ENCODE results near the gene PROSER3. TPM values are rescaled to one million over a fixed set of nuclear protein-coding genes. Genes with fewer than 3 reads are reported as not detected.

The PROSER3 gene
- total and polyA plus RNA-seq, 2 of the 13 experiments (the other 11 are each of a cell fraction or from before 2014, with no cell fraction given): 5.1 to 5.7 TPM

DNA sequence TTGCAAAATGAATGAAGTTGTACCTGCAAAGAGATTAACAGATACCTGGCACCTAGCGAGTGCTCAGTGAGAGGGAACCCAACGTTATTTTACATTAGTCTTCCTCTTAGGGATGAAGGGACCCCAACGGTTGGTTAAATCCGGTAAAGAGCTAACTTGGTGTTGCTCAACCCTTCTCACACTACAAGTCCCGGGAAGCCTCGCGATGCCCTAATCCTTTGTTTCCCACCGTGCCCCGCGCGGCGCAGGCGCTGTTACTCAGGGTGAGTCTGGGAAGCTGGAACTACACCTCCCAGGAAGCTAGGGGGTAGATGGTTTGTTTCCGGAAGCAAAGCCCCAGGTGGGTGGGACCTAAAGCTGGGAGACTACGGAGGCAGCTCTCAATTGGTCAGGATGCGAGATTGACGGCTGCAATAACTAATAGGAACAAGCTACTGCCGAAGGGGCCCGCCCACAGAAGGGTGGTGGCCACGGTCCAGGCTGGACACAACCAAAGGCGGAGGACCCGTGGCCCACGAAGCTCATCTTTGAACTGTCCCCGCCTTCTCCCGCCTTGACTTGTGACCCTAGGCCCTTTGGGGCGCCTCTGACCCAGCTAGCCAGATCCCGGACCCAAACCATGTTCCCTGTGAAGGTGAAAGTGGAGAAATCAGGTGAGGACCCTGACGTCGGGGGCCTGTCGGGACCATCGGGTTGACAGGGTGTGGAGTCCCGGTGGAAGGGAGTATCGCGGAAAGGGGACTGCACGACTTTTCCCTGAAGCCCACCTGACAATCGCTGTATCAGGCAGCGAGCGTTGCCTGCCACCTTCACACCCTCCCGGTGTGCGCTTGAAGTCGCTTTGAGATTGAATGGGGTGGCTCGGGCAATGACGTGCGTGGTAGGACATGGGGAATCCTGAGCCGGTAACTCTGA is 9.6 kb upstream of the PROSER3 start, which contains the start of gene LIN37 (continued):
- TF ChIP-seq, protein P1, sequence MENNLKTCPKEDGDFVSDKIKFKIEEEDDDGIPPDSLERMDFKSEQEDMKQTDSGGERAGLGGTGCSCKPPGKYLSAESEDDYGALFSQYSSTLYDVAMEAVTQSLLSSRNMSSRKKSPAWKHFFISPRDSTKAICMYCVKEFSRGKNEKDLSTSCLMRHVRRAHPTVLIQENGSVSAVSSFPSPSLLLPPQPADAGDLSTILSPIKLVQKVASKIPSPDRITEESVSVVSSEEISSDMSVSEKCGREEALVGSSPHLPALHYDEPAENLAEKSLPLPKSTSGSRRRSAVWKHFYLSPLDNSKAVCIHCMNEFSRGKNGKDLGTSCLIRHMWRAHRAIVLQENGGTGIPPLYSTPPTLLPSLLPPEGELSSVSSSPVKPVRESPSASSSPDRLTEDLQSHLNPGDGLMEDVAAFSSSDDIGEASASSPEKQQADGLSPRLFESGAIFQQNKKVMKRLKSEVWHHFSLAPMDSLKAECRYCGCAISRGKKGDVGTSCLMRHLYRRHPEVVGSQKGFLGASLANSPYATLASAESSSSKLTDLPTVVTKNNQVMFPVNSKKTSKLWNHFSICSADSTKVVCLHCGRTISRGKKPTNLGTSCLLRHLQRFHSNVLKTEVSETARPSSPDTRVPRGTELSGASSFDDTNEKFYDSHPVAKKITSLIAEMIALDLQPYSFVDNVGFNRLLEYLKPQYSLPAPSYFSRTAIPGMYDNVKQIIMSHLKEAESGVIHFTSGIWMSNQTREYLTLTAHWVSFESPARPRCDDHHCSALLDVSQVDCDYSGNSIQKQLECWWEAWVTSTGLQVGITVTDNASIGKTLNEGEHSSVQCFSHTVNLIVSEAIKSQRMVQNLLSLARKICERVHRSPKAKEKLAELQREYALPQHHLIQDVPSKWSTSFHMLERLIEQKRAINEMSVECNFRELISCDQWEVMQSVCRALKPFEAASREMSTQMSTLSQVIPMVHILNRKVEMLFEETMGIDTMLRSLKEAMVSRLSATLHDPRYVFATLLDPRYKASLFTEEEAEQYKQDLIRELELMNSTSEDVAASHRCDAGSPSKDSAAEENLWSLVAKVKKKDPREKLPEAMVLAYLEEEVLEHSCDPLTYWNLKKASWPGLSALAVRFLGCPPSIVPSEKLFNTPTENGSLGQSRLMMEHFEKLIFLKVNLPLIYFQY (CRISPR knock-in tag; IDR thresholded peaks at IDR 0.05; ENCODE audit: borderline replicate concordance): peak; percentile 75
- TF ChIP-seq ZNF777 (CRISPR knock-in tag; IDR thresholded peaks at IDR 0.05) (peak; percentile 85), ZBTB42 (CRISPR knock-in tag; IDR thresholded peaks at IDR 0.05) (no peak), MBNL3 (CRISPR knock-in tag; conservative IDR thresholded peaks at IDR 0.05) (no peak), FOSL1 (CRISPR knock-in tag; IDR thresholded peaks at IDR 0.05; ENCODE audit: borderline replicate concordance) (no peak), ARID2 (CRISPR knock-in tag; IDR thresholded peaks at IDR 0.05; ENCODE audit: borderline replicate concordance) (no peak), ZNF850 (CRISPR knock-in tag; conservative IDR thresholded peaks at IDR 0.05) (no peak), ZNF543 (CRISPR knock-in tag; IDR thresholded peaks at IDR 0.05) (peak; percentile 44; the same call in 1 of the 2 replicates), KLF11 (CRISPR knock-in tag; IDR thresholded peaks at IDR 0.05) (no peak; the same call in 1 of the 2 replicates), ZNF256 (CRISPR knock-in tag; conservative IDR thresholded peaks at IDR 0.05) (no peak), GTF2F1 (IDR thresholded peaks at IDR 0.05; ENCODE audit: low read length) (no peak), IKZF4 (CRISPR knock-in tag; IDR thresholded peaks at IDR 0.05; ENCODE audit: borderline replicate concordance, low read depth, not compliant biosample characterization) (no peak), NKX3-1 (CRISPR knock-in tag; IDR thresholded peaks at IDR 0.05) (no peak), HMG20B (CRISPR knock-in tag; conservative IDR thresholded peaks at IDR 0.05) (no peak), NCOA2 (CRISPR knock-in tag; IDR thresholded peaks at IDR 0.05) (no peak; the same call in 1 of the 2 replicates)
- TF ChIP-seq, protein P2, sequence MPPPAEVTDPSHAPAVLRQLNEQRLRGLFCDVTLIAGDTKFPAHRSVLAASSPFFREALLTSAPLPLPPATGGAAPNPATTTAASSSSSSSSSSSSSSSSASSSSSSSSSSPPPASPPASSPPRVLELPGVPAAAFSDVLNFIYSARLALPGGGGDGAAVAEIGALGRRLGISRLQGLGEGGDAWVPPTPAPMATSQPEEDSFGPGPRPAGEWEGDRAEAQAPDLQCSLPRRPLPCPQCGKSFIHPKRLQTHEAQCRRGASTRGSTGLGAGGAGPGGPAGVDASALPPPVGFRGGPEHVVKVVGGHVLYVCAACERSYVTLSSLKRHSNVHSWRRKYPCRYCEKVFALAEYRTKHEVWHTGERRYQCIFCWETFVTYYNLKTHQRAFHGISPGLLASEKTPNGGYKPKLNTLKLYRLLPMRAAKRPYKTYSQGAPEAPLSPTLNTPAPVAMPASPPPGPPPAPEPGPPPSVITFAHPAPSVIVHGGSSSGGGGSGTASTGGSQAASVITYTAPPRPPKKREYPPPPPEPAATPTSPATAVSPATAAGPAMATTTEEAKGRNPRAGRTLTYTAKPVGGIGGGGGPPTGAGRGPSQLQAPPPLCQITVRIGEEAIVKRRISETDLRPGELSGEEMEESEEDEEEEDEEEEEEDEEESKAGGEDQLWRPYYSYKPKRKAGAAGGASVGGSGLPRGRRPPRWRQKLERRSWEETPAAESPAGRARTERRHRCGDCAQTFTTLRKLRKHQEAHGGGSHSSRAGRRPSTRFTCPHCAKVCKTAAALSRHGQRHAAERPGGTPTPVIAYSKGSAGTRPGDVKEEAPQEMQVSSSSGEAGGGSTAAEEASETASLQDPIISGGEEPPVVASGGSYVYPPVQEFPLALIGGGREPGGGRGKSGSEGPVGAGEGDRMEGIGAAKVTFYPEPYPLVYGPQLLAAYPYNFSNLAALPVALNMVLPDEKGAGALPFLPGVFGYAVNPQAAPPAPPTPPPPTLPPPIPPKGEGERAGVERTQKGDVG (CRISPR knock-in tag; IDR thresholded peaks at IDR 0.05; ENCODE audit: borderline replicate concordance): 0 out of 2 replicates have a peak, but pooled peaks have one; percentile 29
- TF ChIP-seq, protein P3, sequence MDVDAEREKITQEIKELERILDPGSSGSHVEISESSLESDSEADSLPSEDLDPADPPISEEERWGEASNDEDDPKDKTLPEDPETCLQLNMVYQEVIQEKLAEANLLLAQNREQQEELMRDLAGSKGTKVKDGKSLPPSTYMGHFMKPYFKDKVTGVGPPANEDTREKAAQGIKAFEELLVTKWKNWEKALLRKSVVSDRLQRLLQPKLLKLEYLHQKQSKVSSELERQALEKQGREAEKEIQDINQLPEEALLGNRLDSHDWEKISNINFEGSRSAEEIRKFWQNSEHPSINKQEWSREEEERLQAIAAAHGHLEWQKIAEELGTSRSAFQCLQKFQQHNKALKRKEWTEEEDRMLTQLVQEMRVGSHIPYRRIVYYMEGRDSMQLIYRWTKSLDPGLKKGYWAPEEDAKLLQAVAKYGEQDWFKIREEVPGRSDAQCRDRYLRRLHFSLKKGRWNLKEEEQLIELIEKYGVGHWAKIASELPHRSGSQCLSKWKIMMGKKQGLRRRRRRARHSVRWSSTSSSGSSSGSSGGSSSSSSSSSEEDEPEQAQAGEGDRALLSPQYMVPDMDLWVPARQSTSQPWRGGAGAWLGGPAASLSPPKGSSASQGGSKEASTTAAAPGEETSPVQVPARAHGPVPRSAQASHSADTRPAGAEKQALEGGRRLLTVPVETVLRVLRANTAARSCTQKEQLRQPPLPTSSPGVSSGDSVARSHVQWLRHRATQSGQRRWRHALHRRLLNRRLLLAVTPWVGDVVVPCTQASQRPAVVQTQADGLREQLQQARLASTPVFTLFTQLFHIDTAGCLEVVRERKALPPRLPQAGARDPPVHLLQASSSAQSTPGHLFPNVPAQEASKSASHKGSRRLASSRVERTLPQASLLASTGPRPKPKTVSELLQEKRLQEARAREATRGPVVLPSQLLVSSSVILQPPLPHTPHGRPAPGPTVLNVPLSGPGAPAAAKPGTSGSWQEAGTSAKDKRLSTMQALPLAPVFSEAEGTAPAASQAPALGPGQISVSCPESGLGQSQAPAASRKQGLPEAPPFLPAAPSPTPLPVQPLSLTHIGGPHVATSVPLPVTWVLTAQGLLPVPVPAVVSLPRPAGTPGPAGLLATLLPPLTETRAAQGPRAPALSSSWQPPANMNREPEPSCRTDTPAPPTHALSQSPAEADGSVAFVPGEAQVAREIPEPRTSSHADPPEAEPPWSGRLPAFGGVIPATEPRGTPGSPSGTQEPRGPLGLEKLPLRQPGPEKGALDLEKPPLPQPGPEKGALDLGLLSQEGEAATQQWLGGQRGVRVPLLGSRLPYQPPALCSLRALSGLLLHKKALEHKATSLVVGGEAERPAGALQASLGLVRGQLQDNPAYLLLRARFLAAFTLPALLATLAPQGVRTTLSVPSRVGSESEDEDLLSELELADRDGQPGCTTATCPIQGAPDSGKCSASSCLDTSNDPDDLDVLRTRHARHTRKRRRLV (CRISPR knock-in tag; IDR thresholded peaks at IDR 0.05): no peak

Data from HepG2 (cell line).